GM18498 (cell line): ENCODE results near the gene GPR183.

ENCODE experiments used
- ATAC-seq: cut with Tn5 transposase; IDR thresholded peaks from one replicate; pipeline ENCODE4 v1.9.1; 2021; ENCODE audit warnings: mild to moderate bottlenecking, moderate library complexity; ENCODE audit not compliant: unreplicated experiment

GPR183 gene

DNA sequence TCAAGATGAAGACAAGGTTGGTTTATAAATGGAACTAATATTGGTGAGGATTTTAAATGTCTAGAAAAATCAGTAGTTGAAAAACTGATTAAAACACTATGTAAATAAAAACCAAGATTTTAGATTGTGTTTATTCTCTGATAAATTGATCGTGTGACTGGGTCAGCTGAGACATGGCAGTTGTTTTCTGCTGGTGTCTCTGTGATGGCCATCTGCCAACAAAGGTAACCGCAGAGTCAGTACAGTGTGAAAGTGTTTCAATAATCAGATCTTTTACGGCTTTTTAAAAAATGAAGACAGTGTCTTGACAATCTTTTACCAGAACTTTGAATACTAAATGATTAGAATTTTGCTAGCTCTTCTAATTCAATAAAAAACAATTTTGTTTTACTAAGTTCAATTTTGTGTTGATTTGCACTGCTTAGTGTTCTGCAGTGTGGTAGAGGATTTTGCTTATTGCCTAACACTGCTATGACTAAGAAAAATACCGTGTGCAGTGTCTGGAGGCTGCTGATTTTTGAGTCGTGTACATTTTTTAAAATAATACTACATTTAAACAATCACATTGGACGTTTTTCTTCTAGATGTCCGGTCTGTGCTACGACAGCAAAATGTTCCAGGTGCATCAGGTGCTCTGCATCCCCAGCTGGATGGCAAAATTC lies 32.7 kb upstream of the GPR183 start:
- ATAC-seq = no peak

- no peak for ATAC-seq
Measured at GRCh38 chr13:99339230-99339721, 32.1 kb upstream of the GPR183 start.

- no peak for ATAC-seq
Measured at GRCh38 chr13:99335603-99336002, 28.4 kb upstream of the GPR183 start.

DNA sequence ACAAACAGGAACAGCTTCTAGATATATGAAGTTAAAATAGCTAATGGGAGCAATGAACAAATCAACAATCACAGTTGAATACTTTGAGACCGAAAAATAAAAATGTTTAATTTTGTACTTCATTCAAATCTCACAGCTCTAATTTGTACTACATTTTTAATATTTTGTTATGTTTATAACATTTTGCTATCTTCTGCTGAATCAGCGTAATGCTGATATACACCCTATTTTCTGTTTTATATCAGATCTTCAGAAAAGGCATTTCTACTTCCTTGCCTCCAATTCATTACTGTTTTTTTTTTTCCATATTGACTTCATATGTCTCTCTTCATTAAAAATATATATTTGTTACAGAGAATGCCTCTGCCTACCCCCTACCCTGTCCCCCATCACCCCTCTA lies 27.9 kb upstream of the GPR183 start:
- no peak for ATAC-seq

DNA sequence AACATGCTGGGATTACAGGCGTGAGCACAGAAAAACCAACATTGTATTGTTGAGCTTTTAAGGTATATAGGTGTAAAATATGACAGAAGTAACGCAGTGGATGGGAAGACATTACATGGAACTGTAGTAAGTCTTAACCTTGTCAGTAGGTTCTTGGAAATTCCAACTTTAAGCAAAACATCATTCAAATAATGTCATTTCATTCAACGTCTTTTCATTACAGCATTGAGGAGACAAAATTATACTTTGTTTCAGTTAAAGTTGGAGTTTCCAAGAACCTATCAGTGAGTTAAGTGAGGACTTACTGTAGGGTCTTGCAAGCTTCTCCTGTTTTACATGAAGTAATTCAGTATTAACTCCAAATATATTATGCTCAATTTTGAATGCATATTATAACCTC lies 27.0 kb upstream of the GPR183 start:
- ATAC-seq = no peak

- ATAC-seq = peak; percentile 21
Measured at GRCh38 chr13:99332456-99332855, 25.3 kb upstream of the GPR183 start.

DNA sequence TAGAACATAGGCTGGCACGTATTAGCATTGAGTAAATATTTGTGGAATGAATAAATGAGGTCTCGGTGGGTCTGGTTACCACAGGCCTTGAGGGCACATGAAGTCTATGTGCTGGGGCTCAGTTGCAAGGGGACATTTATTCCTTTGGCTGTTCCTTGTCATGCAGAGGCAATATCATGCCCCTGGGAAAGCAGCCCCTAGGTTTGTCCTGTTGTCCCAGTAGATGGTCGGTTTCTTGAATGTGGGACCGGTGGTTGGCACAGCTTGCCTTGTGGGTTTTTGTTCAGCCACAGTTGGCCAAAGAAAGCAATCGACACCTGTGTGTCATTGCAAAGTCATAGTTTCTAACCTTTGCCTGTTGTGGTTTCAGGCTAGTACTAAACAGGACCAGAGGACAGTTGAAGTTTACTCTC lies 24.7 kb upstream of the GPR183 start:
- peak; percentile 94 for ATAC-seq

- no peak for ATAC-seq
Measured at GRCh38 chr13:99330942-99331341, 23.7 kb upstream of the GPR183 start.

DNA sequence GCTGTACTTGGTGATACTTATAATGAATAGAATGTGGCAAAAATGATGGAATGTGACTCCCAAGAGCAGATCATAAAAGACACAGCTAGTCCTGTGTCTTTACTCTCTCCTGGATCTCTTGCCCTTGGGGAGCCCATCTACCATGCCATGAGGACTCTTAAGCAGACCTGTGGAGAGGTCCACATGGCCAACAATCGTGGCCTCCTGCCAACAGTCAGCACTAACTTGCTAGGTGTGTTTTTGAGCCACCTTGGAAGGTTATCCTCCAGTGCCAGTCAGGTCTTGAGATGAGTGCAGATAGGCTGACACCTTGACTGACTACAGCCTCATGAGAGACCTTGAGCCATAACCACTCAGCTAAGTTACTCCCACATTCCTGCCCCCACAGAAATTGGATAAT lies 22.3 kb upstream of the GPR183 start:
- no peak for ATAC-seq

DNA sequence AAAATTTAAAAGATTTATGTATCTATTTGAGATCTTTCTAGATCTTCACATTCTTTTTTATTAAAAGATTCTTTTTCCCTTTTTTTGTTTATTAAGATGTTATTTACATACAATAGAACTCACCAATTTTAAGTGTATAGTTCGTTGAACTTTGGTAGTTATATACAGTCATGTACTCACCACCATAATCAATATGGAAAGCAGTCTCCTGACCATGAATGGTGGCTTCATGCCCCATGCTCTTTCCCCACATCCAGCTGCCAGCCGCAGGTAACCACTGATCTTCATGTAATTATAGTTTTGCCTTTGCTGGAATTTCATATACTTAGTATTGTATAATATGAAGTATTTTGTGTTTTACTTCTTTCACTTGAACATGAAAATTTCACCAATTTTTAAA lies 20.6 kb upstream of the GPR183 start:
- no peak for ATAC-seq

DNA sequence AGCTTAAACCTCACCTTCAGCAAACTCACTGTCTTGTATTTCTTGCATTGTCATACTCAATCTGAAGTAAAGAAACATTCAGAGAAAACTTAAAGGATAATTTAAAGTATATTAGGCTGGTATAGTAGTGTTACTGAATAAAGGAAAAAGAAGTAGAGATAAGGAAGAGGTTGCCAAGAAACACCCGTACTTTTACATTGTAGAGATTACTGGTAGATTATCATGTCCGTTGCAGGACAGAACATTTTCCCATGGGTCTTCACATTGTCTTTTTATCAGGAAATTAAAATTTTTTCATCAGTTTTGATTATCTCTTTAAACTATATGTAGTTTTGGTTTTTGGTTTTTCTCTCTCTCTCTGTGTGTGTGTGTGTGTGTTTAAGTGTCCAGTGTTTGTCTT lies 19.9 kb upstream of the GPR183 start:
- no peak for ATAC-seq

DNA sequence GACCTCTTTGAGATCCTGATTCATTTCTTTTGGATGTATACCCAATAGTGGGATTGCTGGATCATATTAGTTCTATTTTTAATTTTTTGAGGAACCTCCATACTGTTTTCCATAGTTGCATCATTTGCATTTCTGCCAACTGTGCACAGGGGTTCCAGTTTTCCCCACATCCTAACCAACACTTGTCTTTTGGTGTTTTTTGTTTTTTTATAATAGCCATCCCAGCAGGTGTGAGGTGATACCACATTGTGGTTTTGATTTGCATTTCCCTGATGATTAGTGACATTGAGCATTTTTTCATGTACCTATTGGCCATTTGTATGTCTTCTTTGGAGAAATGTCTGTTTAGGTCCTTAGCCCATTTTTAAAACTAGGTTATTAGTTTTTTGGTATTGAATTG lies 18.8 kb upstream of the GPR183 start:
- ATAC-seq = no peak

- no peak for ATAC-seq
Measured at GRCh38 chr13:99323488-99323887, 16.3 kb upstream of the GPR183 start.

- peak; percentile 84 for ATAC-seq
Measured at GRCh38 chr13:99322297-99323103, 15.3 kb upstream of the GPR183 start.

GRCh38 chr13:99321709-99322108 lies 14.5 kb upstream of the GPR183 start:
- ATAC-seq = no peak

- ATAC-seq = no peak
Measured at GRCh38 chr13:99320693-99321481, 13.7 kb upstream of the GPR183 start.

- no peak for ATAC-seq
Measured at GRCh38 chr13:99316657-99317256, 9.6 kb upstream of the GPR183 start.

DNA sequence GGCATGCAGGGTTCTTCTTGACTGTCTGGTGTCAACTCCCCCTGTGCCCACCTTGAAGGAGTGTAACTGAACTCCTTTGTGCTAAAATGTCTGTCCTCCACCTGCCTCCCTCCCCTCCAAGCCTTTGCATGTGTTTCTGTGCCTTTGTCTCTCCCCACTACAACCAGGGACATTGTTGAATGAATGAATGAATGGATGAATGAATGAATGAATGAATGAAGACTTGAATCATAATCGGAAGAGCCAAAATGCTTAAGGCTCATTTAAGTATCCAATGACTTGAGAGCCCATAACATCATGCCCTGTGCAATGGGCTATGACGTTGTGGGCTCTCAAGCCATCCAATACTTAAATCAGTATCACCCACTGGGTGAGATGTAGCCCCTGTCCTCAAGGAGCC lies 9.0 kb upstream of the GPR183 start:
- ATAC-seq = no peak

DNA sequence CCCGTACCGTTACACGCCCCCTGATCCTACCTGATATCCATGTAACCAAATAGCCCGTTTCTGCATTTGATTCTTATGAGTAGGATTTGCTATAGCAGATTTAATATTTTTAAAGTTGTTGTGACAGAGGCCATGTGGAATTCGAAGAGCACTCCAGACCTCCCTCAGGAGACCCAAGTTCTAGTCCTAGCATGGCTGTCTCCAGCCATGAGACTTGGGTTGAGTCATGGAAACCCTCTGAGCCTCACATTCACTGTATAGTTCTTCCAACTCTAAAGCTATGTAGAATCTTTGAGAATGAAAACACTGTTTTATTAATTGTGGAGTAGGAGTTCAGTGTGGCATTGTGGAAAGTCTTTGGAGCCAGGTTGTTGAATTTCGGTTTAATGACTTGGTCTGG lies 8.0 kb upstream of the GPR183 start:
- ATAC-seq = no peak

- no peak for ATAC-seq
Measured at GRCh38 chr13:99314640-99315176, 7.5 kb upstream of the GPR183 start.

GRCh38 chr13:99313941-99314340 lies 6.7 kb upstream of the GPR183 start:
- no peak for ATAC-seq
